Fibroblast of lung (primary cell): Measurements from ENCODE around the gene RNF115.

Source experiments
- CTCF ChIP-seq, 2 donors: IDR thresholded peaks in 1 of 2; conservative IDR thresholded peaks in 1 of 2; 1 replicate in 1 of 2; 2 replicates in 1 of 2; pipeline ENCODE4 v1.5.1; 2011 to 2012; ENCODE audit warnings: low read length in 2 of 2, control low read depth in 1 of 2, inconsistent platforms in 1 of 2, low read depth in 1 of 2, mild to moderate bottlenecking in 1 of 2
- EZH2 ChIP-seq: IDR thresholded peaks from 2 replicates; pipeline ENCODE4 v1.5.1; 2012; ENCODE audit warnings: low read length, control low read depth, mild to moderate bottlenecking; ENCODE audit errors: missing control alignments

GRCh38 chr1:145720878-145721671 lies 102.8 kb downstream of the RNF115 start:
- TF ChIP-seq EZH2 (no peak), CTCF (conservative IDR thresholded peaks at IDR 0.05 in 1 of 2, IDR thresholded peaks at IDR 0.05 in 1 of 2; ENCODE audit: low read depth in 1 of 2, low read length in 2 of 2) (peak; percentile 62 to 74)
